MG63 (cell line): ENCODE data around the gene RHBDF2. TPM values are rescaled to one million over a fixed set of nuclear protein-coding genes. Genes with fewer than 3 reads are reported as not detected.
A peak's percentile ranks its signal among the peaks of the same experiment; 100 is the strongest.

Experiments
- DNase-seq: peaks from one replicate; pipeline ENCODE4 v3.0.0-alpha.2; 2020
- H3K27me3 ChIP-seq: fragments of 250-450 bp; sonication (Bioruptor Pico); 2 replicates; pipeline ENCODE4 v1.5.1; 2020; ENCODE audit warnings: mild to moderate bottlenecking, moderate library complexity
- H3K36me3 ChIP-seq: fragments of 250-450 bp; sonication (Bioruptor Pico); 2 replicates; pipeline ENCODE4 v1.5.1; 2020; ENCODE audit warnings: mild to moderate bottlenecking, moderate library complexity
- H3K4me3 ChIP-seq: fragments of 250-450 bp; sonication (Bioruptor Pico); 2 replicates; pipeline ENCODE4 v1.5.1; 2020; ENCODE audit warnings: mild to moderate bottlenecking, moderate library complexity
- H3K9me3 ChIP-seq: fragments of 250-450 bp; sonication (Bioruptor Pico); 2 replicates; pipeline ENCODE4 v1.5.1; 2020; ENCODE audit warnings: mild to moderate bottlenecking, moderate library complexity
- total RNA-seq: library from RNA; depleted of rRNA; stranded (reverse); fragments of >200 nt; shearing (Covaris generic); gene quantifications from 2 replicates; pipeline ENCODE4 v1.2.3, GENCODE V29; 2014; ENCODE audit warnings: low replicate concordance; rRNA removed

The RHBDF2 gene
- total RNA-seq, 1 experiment from 2014 or later, result 20.9 TPM

GRCh38 chr17:76432004-76432403 lies 69.2 kb downstream of the RHBDF2 start:
- Histone ChIP-seq H3K36me3 (peaks cover 11% of the 10 kb centered on the region), H3K4me3 (no peak overlapping the region), H3K9me3 (no peaks in the 10 kb centered on the region), H3K27me3 (no peaks in the 10 kb centered on the region)
- no peak for DNase-seq

- Histone ChIP-seq H3K27me3 (no peaks in the 10 kb centered on the region), H3K9me3 (no peaks in the 10 kb centered on the region), H3K4me3 (no peak overlapping the region), H3K36me3 (peaks cover 11% of the 10 kb centered on the region)
- DNase-seq, result no peak
Measured at GRCh38 chr17:76431509-76431908, 69.7 kb downstream of the RHBDF2 start.

- no peaks in the 10 kb centered on the region for H3K27me3 ChIP-seq
- H3K4me3 ChIP-seq, result no peak overlapping the region
- H3K36me3 ChIP-seq, result peaks cover 5% of the 10 kb centered on the region
- no peaks in the 10 kb centered on the region for H3K9me3 ChIP-seq
- DNase-seq, result no peak
Measured at GRCh38 chr17:76428511-76428910, 72.7 kb downstream of the RHBDF2 start.

GRCh38 chr17:76427501-76428231 lies 73.6 kb downstream of the RHBDF2 start:
- H3K27me3 ChIP-seq, result no peaks in the 10 kb centered on the region
- peak; percentile 76 for DNase-seq
- peaks cover 2% of the 10 kb centered on the region for H3K36me3 ChIP-seq
- H3K4me3 ChIP-seq, result no peak overlapping the region
- no peaks in the 10 kb centered on the region for H3K9me3 ChIP-seq

GRCh38 chr17:76426853-76427252 lies 74.4 kb downstream of the RHBDF2 start:
- H3K36me3 ChIP-seq, result peaks cover 4% of the 10 kb centered on the region
- no peak overlapping the region for H3K4me3 ChIP-seq
- H3K27me3 ChIP-seq, result no peaks in the 10 kb centered on the region
- no peak for DNase-seq
- H3K9me3 ChIP-seq, result no peaks in the 10 kb centered on the region

GRCh38 chr17:76422860-76423259 lies 78.4 kb downstream of the RHBDF2 start:
- Histone ChIP-seq H3K9me3 (no peaks in the 10 kb centered on the region), H3K4me3 (no peak overlapping the region), H3K27me3 (no peaks in the 10 kb centered on the region), H3K36me3 (peaks cover 8% of the 10 kb centered on the region; the same call in 1 of the 2 replicates)
- no peak for DNase-seq

- Histone ChIP-seq H3K36me3 (peaks cover 9% of the 10 kb centered on the region), H3K27me3 (no peaks in the 10 kb centered on the region), H3K4me3 (no peak overlapping the region), H3K9me3 (no peaks in the 10 kb centered on the region)
- no peak for DNase-seq
Measured at GRCh38 chr17:76422406-76422805, 78.8 kb downstream of the RHBDF2 start.

- no peak for DNase-seq
- H3K9me3 ChIP-seq, result no peaks in the 10 kb centered on the region
Measured at GRCh38 chr17:76421044-76421407, 80.2 kb downstream of the RHBDF2 start.

More at GRCh38 chr17:76421044-76421407, 80.2 kb downstream of the RHBDF2 start:
- H3K4me3 ChIP-seq, result no peak overlapping the region
- peaks cover 14% of the 10 kb centered on the region for H3K36me3 ChIP-seq
- no peaks in the 10 kb centered on the region for H3K27me3 ChIP-seq

Other genes with a start within 250 kb of the RHBDF2 start
- gene UBALD2, start 236.1 kb downstream of the RHBDF2 start, total RNA-seq, result 1.2 and 7.0 TPM in 2 replicates
- 0.92 and 3.4 TPM in 2 replicates for gene QRICH2, start 193.1 kb downstream of the RHBDF2 start, total RNA-seq
- gene PRPSAP1, start 147.5 kb downstream of the RHBDF2 start, total RNA-seq, result 64.7 and 72.1 TPM in 2 replicates
- 17.7 and 25.1 TPM in 2 replicates for gene SPHK1, start 116.8 kb downstream of the RHBDF2 start, total RNA-seq
- gene UBE2O, start 48.3 kb downstream of the RHBDF2 start, total RNA-seq, result 19.7 and 32.7 TPM in 2 replicates
- not detected in 2 replicates for gene AANAT, start 33.8 kb downstream of the RHBDF2 start, total RNA-seq
- gene CYGB, start 36.3 kb upstream of the RHBDF2 start, total RNA-seq, result 7.6 and 14.0 TPM in 2 replicates
- 1.2 TPM in 1 of 2 replicates, not detected in the other for gene PRCD, start 38.6 kb upstream of the RHBDF2 start, total RNA-seq
- gene ST6GALNAC2, start 84.4 kb upstream of the RHBDF2 start, total RNA-seq, result 0.15 and 0.30 TPM in 2 replicates
- gene ST6GALNAC1, start 142.3 kb upstream of the RHBDF2 start, total RNA-seq, result not detected in 2 replicates
- 53.8 and 65.4 TPM in 2 replicates for gene MXRA7, start 209.5 kb upstream of the RHBDF2 start, total RNA-seq
- 28.2 and 55.1 TPM in 2 replicates for gene JMJD6, start 225.2 kb upstream of the RHBDF2 start, total RNA-seq
- 44.4 and 44.9 TPM in 2 replicates for gene METTL23, start 225.4 kb upstream of the RHBDF2 start, total RNA-seq
- gene SRSF2, start 235.9 kb upstream of the RHBDF2 start, total RNA-seq, result 292 and 619 TPM in 2 replicates
- 23.8 and 24.9 TPM in 2 replicates for gene MFSD11, start 236.7 kb upstream of the RHBDF2 start, total RNA-seq